Endothelial cell of umbilical vein (primary cell): ENCODE measurements around the gene PRR5L. TPM values are rescaled to one million over a fixed set of nuclear protein-coding genes. Genes with fewer than 3 reads are reported as not detected.

Experiments
- BruUV-seq: library from RNA; stranded (reverse); fragments of 400-500 nt; replicated peaks from 2 replicates; lab custom pipeline; 2021; lab: Mats Ljungman, UMichigan
- CTCF ChIA-PET: fragments of 300-600, 350-600 bp; sonication (Branson Sonifier 250); formaldehyde crosslinking; loops from one replicate; lab custom pipeline; 2021; ENCODE audit warnings: antibody characterized with exemption, inconsistent platforms; lab: Charles Lee
- POLR2A ChIA-PET: fragments of 300-600, 350-600 bp; sonication (Branson Sonifier 250); formaldehyde crosslinking; loops from one replicate; lab custom pipeline; 2021; ENCODE audit warnings: antibody characterized with exemption, inconsistent platforms; lab: Charles Lee
- DNase-seq: peaks from one replicate; pipeline ENCODE4 v3.0.0-alpha.2; 2011; ENCODE audit warnings: low read depth, low spot score
- FAIRE-seq: peaks from 2 replicates; lab custom pipeline; 2011; peaks lifted over from hg19 to GRCh38; lab: Jason Lieb, UNC
- H2AFZ ChIP-seq: 2 replicates; pipeline ENCODE4 v1.6.0; 2012; ENCODE audit warnings: low read depth, low read length, control low read depth, inconsistent platforms
- H3K27ac ChIP-seq: 2 replicates; pipeline ENCODE4 v1.5.1; 2011; ENCODE audit warnings: low read depth, mild to moderate bottlenecking, control low read depth, low read length, moderate library complexity; ENCODE audit not compliant: insufficient read depth
- H3K27me3 ChIP-seq, 2 experiments: 2 replicates each; pipeline versions ENCODE4 v1.6.0 to v1.6.1; 2011; ENCODE audit warnings: low read length in 2 of 2, mixed read lengths in 1 of 2; ENCODE audit not compliant: control insufficient read depth in 2 of 2, insufficient read depth in 2 of 2
- H3K36me3 ChIP-seq, 2 experiments: 2 replicates in 1 of 2; 3 replicates in 1 of 2; pipeline ENCODE4 v1.5.1; 2011; ENCODE audit warnings: low read length in 2 of 2, mild to moderate bottlenecking in 1 of 2, moderate library complexity in 1 of 2; ENCODE audit not compliant: control insufficient read depth in 2 of 2, insufficient read depth in 2 of 2; ENCODE audit errors: extremely low read depth in 1 of 2
- H3K4me1 ChIP-seq: 3 replicates; pipeline ENCODE4 v1.5.1; 2011; ENCODE audit warnings: mild to moderate bottlenecking, low read length; ENCODE audit not compliant: control insufficient read depth, insufficient read depth; ENCODE audit errors: extremely low read depth
- H3K4me2 ChIP-seq: 2 replicates; pipeline ENCODE4 v1.6.1; 2011; ENCODE audit warnings: low read length, control low read depth, mixed read lengths; ENCODE audit not compliant: insufficient read depth
- H3K4me3 ChIP-seq, 3 experiments: fragments of 200-600 bp in 1 of 3; sonication (generic), shearing (Covaris generic) in 1 of 3; replicated peaks in 1 of 3; 2 replicates each; pipeline ENCODE4 v1.5.1; 2011 to 2016; ENCODE audit warnings: control low read depth in 3 of 3, low read length in 3 of 3, mild to moderate bottlenecking in 2 of 3, inconsistent platforms in 1 of 3, low read depth in 1 of 3, moderate library complexity in 1 of 3; ENCODE audit not compliant: insufficient read depth in 1 of 3
- H3K79me2 ChIP-seq: 2 replicates; pipeline ENCODE4 v1.6.0; 2012; ENCODE audit warnings: low read length, inconsistent platforms; ENCODE audit not compliant: control insufficient read depth, insufficient read depth
- H3K9ac ChIP-seq: replicated peaks from 2 replicates; pipeline ENCODE3; 2011; ENCODE audit warnings: low read length, control low read depth; ENCODE audit not compliant: insufficient read depth; ENCODE audit errors: extremely low read depth
- H3K9me1 ChIP-seq: replicated peaks from 3 replicates; pipeline ENCODE4 v1.6.0; 2011; ENCODE audit warnings: mild to moderate bottlenecking, low read length; ENCODE audit not compliant: control insufficient read depth, insufficient read depth; ENCODE audit errors: extremely low read depth
- H3K9me3 ChIP-seq: replicated peaks from 2 replicates; pipeline ENCODE4 v1.5.1; 2012; ENCODE audit warnings: low read length, inconsistent platforms; ENCODE audit not compliant: control insufficient read depth, insufficient read depth
- H4K20me1 ChIP-seq: replicated peaks from 2 replicates; pipeline ENCODE3; 2011; ENCODE audit warnings: mild to moderate bottlenecking, low read length; ENCODE audit not compliant: control insufficient read depth, insufficient read depth; ENCODE audit errors: extremely low read depth
- CTCF ChIP-seq, 2 donors: IDR thresholded peaks; 1 replicate in 1 of 2; 2 replicates in 1 of 2; pipeline ENCODE4 v1.5.1; 2011; ENCODE audit warnings: low read length in 2 of 2, mild to moderate bottlenecking in 2 of 2, moderate library complexity in 2 of 2, control low read depth in 1 of 2, inconsistent platforms in 1 of 2, low read depth in 1 of 2; ENCODE audit not compliant: insufficient read depth in 1 of 2; ENCODE audit errors: extremely low read depth in 1 of 2
- EZH2 ChIP-seq: IDR thresholded peaks from 2 replicates; pipeline ENCODE4 v1.6.1; 2012; ENCODE audit warnings: borderline replicate concordance, low read depth, mild to moderate bottlenecking, moderate library complexity, low read length, inconsistent platforms; ENCODE audit not compliant: severe bottlenecking
- FOS ChIP-seq: IDR thresholded peaks from 2 replicates; pipeline ENCODE4 v1.6.1; 2011; ENCODE audit warnings: mild to moderate bottlenecking, low read length, moderate library complexity, borderline replicate concordance; ENCODE audit not compliant: insufficient read depth
- GATA2 ChIP-seq: IDR thresholded peaks from 2 replicates; pipeline ENCODE4 v1.7.0; 2011; ENCODE audit warnings: low read depth, mild to moderate bottlenecking, moderate library complexity, mixed read lengths, low read length; ENCODE audit not compliant: insufficient read length, insufficient read depth
- JUN ChIP-seq: IDR thresholded peaks from 2 replicates; pipeline ENCODE4 v1.6.1; 2011; ENCODE audit warnings: borderline replicate concordance, low read depth; ENCODE audit not compliant: insufficient read length, insufficient read depth
- MAX ChIP-seq: IDR thresholded peaks from 2 replicates; pipeline ENCODE4 v1.6.1; 2011; ENCODE audit not compliant: insufficient read depth, insufficient read length
- MYC ChIP-seq: IDR thresholded peaks from one replicate; pipeline ENCODE4 v1.6.1; 2011; ENCODE audit warnings: mild to moderate bottlenecking, low read depth, low read length
- POLR2A ChIP-seq: IDR thresholded peaks from 2 replicates; pipeline ENCODE4 v1.6.1; 2012; ENCODE audit warnings: low read depth, mild to moderate bottlenecking, control low read depth, low read length
- POLR2AphosphoS5 ChIP-seq: IDR thresholded peaks from 2 replicates; pipeline ENCODE4 v1.6.1; 2012; ENCODE audit warnings: low read depth, mild to moderate bottlenecking, control low read depth, low read length, moderate library complexity; ENCODE audit not compliant: insufficient read depth
- dilution Hi-C: fragments of 300-500 bp; cut with MboI; formaldehyde crosslinking; loops from one replicate; pipeline ENCODE4 v1.15.0; 2019; ENCODE audit warnings: low sequenced_read_pairs; ENCODE audit not compliant: extremely low pct_ligation_motif_present
- intact Hi-C: fragments of 100-400 bp; cut with micrococcal nuclease; formaldehyde crosslinking; loops from one replicate; pipeline ENCODE4 v1.10.0; 2022
- polyA plus RNA-seq, 4 experiments: library from polyadenylated mRNA; depleted of rRNA in 3 of 4; stranded (reverse) in 3 of 4; unstranded in 1 of 4; fragments of >200 nt; gene quantifications; 2 replicates each; pipeline versions ENCODE4 v1.2.1 to v1.2.3, GENCODE V29; 2011 to 2012; ENCODE audit warnings: missing spikeins in 1 of 4
- total RNA-seq: library from RNA; stranded (reverse); gene quantifications from 2 replicates; pipeline ENCODE4 v1.2.3, GENCODE V29; 2021

The PRR5L gene
- total and polyA plus RNA-seq, 2 donors (not counting 3 experiments of a cell fraction or from before 2014, with no cell fraction given) = 2.5 to 6.1 TPM

- intact Hi-C loops = no loop called here
- H3K4me2 ChIP-seq = no peak overlapping the region
- DNase-seq = no peak
- no peaks in the 10 kb centered on the region for H3K9me3 ChIP-seq
- dilution Hi-C loops = no loop called here
- no peak overlapping the region for H3K9ac ChIP-seq
- no peak overlapping the region for H3K27ac ChIP-seq
- CTCF ChIA-PET = interaction anchor here (0.8 to 1.0 kb wide), 2 partner anchors 152 to 166 kb away, joined by 3 to 4 read pairs; no protein-coding TSS in a partner anchor
- FAIRE-seq = no peak
- H2AFZ ChIP-seq = no peak overlapping the region
- H3K4me3 ChIP-seq = no peak overlapping the region
- POLR2A ChIA-PET = no interaction called here
- H3K9me1 ChIP-seq = no peaks in the 10 kb centered on the region
- BruUV-seq = no TSS peak
- H4K20me1 ChIP-seq = no peaks in the 10 kb centered on the region
- H3K36me3 ChIP-seq = no peaks in the 10 kb centered on the region
- peaks cover 4% of the 10 kb centered on the region in 2 experiments for H3K27me3 ChIP-seq
- no peak for TF ChIP-seq CTCF (IDR thresholded peaks at IDR 0.05; ENCODE audit: extremely low read depth in 1 of 2, insufficient read depth in 1 of 2, low read depth in 1 of 2, low read length in 2 of 2)
- TF ChIP-seq EZH2 = no peak
- TF ChIP-seq MYC = no peak
- no peak for TF ChIP-seq MAX
- TF ChIP-seq FOS = no peak
- no peak for TF ChIP-seq POLR2A
- no peak for TF ChIP-seq POLR2AphosphoS5
- TF ChIP-seq GATA2 = no peak
- TF ChIP-seq JUN = no peak
- H3K4me1 ChIP-seq = peaks cover 7% of the 10 kb centered on the region
- no peaks in the 10 kb centered on the region for H3K79me2 ChIP-seq
These were observed 30.7 kb downstream of the PRR5L start for GRCh38 chr11:36326524-36327419.
